ENCODE measurements around the gene ANXA4.
"Not testable (repeated sequence)": the region's sequence is repeated elsewhere in the genome, so short reads cannot be mapped to it uniquely, and the experiment has no call there.

GRCh38 chr2:69830906-69831241 lies 88.9 kb downstream of the ANXA4 start:
- not testable (repeated sequence) for TF ChIP-seq CTCF (IDR thresholded peaks at IDR 0.05; ENCODE audit: insufficient read depth, low read length); REST (IDR thresholded peaks at IDR 0.05; ENCODE audit: insufficient replicate concordance, low read depth); SPI1 (IDR thresholded peaks at IDR 0.05; ENCODE audit: borderline replicate concordance, low read depth); POLR2AphosphoS5 (IDR thresholded peaks at IDR 0.05; ENCODE audit: low read depth); GABPA (IDR thresholded peaks at IDR 0.05; ENCODE audit: low read depth)
